ENCODE data around the gene KRTAP10-5.
"Not testable (repeated sequence)": the region's sequence is repeated elsewhere in the genome, so short reads cannot be mapped to it uniquely, and the experiment has no call there.

KRTAP10-5 gene

GRCh38 chr21:44590897-44591800, 10.7 kb upstream of the KRTAP10-5 start:
- H3K27me3 ChIP-seq (ENCODE audit: insufficient read depth, poor library complexity, severe bottlenecking); H3K4me3 ChIP-seq (replicated peaks; ENCODE audit: insufficient read depth, low read length); DNase-seq (ENCODE audit: low read depth in 1 of 2, low spot score in 1 of 2); H3K27ac ChIP-seq (replicated peaks): not testable (repeated sequence)

- TF ChIP-seq REST (IDR thresholded peaks at IDR 0.05; ENCODE audit: insufficient replicate concordance, low read depth) (no peak), GABPA (IDR thresholded peaks at IDR 0.05; ENCODE audit: low read depth) (no peak), SPI1 (IDR thresholded peaks at IDR 0.05; ENCODE audit: borderline replicate concordance, low read depth) (no peak), POLR2AphosphoS5 (IDR thresholded peaks at IDR 0.05; ENCODE audit: low read depth) (no peak), CTCF (IDR thresholded peaks at IDR 0.05; ENCODE audit: insufficient read depth, low read length) (no peak)
- Histone ChIP-seq H3K4me3 (replicated peaks; ENCODE audit: insufficient read depth, low read length) (no peak overlapping the region), H3K27me3 (ENCODE audit: insufficient read depth, poor library complexity, severe bottlenecking) (no peaks in the 10 kb centered on the region), H3K27ac (replicated peaks) (no peak overlapping the region)
- no peak for DNase-seq (ENCODE audit: low read depth in 1 of 2, low spot score in 1 of 2)
Measured at GRCh38 chr21:44590311-44590721, 9.9 kb upstream of the KRTAP10-5 start.

GRCh38 chr21:44589586-44590305, 9.3 kb upstream of the KRTAP10-5 start:
- DNase-seq (ENCODE audit: low read depth in 1 of 2, low spot score in 1 of 2): no peak
- Histone ChIP-seq H3K27me3 (ENCODE audit: insufficient read depth, poor library complexity, severe bottlenecking) (no peaks in the 10 kb centered on the region), H3K27ac (replicated peaks) (no peak overlapping the region), H3K4me3 (replicated peaks; ENCODE audit: insufficient read depth, low read length) (no peak overlapping the region)
- TF ChIP-seq GABPA (IDR thresholded peaks at IDR 0.05; ENCODE audit: low read depth) (no peak), SPI1 (IDR thresholded peaks at IDR 0.05; ENCODE audit: borderline replicate concordance, low read depth) (no peak), POLR2AphosphoS5 (IDR thresholded peaks at IDR 0.05; ENCODE audit: low read depth) (no peak), CTCF (IDR thresholded peaks at IDR 0.05; ENCODE audit: insufficient read depth, low read length) (no peak), REST (IDR thresholded peaks at IDR 0.05; ENCODE audit: insufficient replicate concordance, low read depth) (no peak)

GRCh38 chr21:44589094-44589493, 8.7 kb upstream of the KRTAP10-5 start:
- TF ChIP-seq REST (IDR thresholded peaks at IDR 0.05; ENCODE audit: insufficient replicate concordance, low read depth): no peak
- TF ChIP-seq CTCF (IDR thresholded peaks at IDR 0.05; ENCODE audit: insufficient read depth, low read length): no peak
- TF ChIP-seq GABPA (IDR thresholded peaks at IDR 0.05; ENCODE audit: low read depth): no peak
- no peak for TF ChIP-seq SPI1 (IDR thresholded peaks at IDR 0.05; ENCODE audit: borderline replicate concordance, low read depth)
- no peak for TF ChIP-seq POLR2AphosphoS5 (IDR thresholded peaks at IDR 0.05; ENCODE audit: low read depth)
- Histone ChIP-seq H3K27ac (replicated peaks) (no peak overlapping the region), H3K27me3 (ENCODE audit: insufficient read depth, poor library complexity, severe bottlenecking) (no peaks in the 10 kb centered on the region), H3K4me3 (replicated peaks; ENCODE audit: insufficient read depth, low read length) (no peak overlapping the region)
- no peak for DNase-seq (ENCODE audit: low read depth in 1 of 2, low spot score in 1 of 2)

Measured in HL-60 (cell line).